ENCODE results near the gene PAN3.

- TF ChIP-seq CTCF (IDR thresholded peaks at IDR 0.05 in 8 of 11, conservative IDR thresholded peaks at IDR 0.05 in 3 of 11): no peak
- no peak for TF ChIP-seq POLR2AphosphoS5 (IDR thresholded peaks at IDR 0.05)
- TF ChIP-seq POLR2A (IDR thresholded peaks at IDR 0.05): no peak
These were observed 205.8 kb downstream of the PAN3 start for GRCh38 chr13:28344163-28344562.
